PC-3 (cell line): ENCODE measurements around the gene RIN2.

Experiments
- EZH2 ChIP-seq: fragments of 300-600 bp; sonication (generic); IDR thresholded peaks from one replicate; pipeline ENCODE4 v1.6.1; 2017; ENCODE audit warnings: antibody characterized with exemption, mild to moderate bottlenecking, low read length; ENCODE audit not compliant: unreplicated experiment
- EZH2phosphoT487 ChIP-seq: fragments of 300-600 bp; sonication (generic); IDR thresholded peaks from 2 replicates; pipeline ENCODE4 v1.6.1; 2018; ENCODE audit warnings: mild to moderate bottlenecking, antibody characterized with exemption, low read length, borderline replicate concordance
- TF ChIP-seq, protein P1 (sequence below): fragments of 300-600 bp; sonication (generic); conservative IDR thresholded peaks from 2 replicates; pipeline ENCODE4 v1.5.1; 2017; ENCODE audit warnings: antibody characterized with exemption, low read depth, mild to moderate bottlenecking, low read length

DNA sequence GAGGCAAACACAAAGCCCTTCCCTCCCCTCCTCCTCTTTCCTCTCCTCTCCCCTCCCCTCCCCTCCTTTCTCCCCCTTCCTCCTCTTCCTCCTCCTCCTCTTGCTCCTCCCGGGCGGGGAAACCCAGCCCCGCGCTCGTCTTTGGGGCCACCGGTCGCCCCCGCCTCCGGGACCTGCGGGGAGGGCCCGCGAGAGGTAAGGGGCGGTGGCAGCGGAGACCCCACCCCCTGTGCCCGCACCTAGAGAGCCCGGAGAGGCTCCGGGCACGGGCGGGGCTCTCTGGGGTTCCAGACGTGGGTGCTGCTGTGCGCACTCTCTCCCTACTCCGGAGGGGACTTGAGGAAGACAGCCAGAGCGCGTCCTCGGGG, at the start of gene RIN2:
- TF ChIP-seq, protein P1, sequence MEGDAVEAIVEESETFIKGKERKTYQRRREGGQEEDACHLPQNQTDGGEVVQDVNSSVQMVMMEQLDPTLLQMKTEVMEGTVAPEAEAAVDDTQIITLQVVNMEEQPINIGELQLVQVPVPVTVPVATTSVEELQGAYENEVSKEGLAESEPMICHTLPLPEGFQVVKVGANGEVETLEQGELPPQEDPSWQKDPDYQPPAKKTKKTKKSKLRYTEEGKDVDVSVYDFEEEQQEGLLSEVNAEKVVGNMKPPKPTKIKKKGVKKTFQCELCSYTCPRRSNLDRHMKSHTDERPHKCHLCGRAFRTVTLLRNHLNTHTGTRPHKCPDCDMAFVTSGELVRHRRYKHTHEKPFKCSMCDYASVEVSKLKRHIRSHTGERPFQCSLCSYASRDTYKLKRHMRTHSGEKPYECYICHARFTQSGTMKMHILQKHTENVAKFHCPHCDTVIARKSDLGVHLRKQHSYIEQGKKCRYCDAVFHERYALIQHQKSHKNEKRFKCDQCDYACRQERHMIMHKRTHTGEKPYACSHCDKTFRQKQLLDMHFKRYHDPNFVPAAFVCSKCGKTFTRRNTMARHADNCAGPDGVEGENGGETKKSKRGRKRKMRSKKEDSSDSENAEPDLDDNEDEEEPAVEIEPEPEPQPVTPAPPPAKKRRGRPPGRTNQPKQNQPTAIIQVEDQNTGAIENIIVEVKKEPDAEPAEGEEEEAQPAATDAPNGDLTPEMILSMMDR: no peak
- no peak for TF ChIP-seq EZH2phosphoT487
- no peak for TF ChIP-seq EZH2
